Activated gamma-delta T cell treated with anti-CD3 and anti-CD28 coated beads, Interleukin-2, amount 50 U/mL, for 16 hours (primary cell): ENCODE results near the gene DCAKD.

ENCODE experiments used
- DNase-seq: peaks from one replicate; pipeline ENCODE4 v3.0.0-alpha.2; 2020; ENCODE audit warnings: low read depth

DCAKD gene

GRCh38 chr17:45051060-45051719 lies at the start of gene DCAKD:
Gene DCAKD, minus strand, starts transcription at chr17:45051632. Its CDS starts 16,747 bp downstream, at chr17:45034885.
- peak; percentile 79 for DNase-seq

- peak; percentile 53 for DNase-seq
Observed at GRCh38 chr17:45098869-45099616, 47.6 kb upstream of the DCAKD start.

- no peak for DNase-seq
Observed at GRCh38 chr17:45098081-45098868, 46.8 kb upstream of the DCAKD start.

GRCh38 chr17:45096926-45097325 lies 45.5 kb upstream of the DCAKD start:
- DNase-seq = no peak

GRCh38 chr17:45096141-45096540 lies 44.7 kb upstream of the DCAKD start:
- DNase-seq = no peak

- no peak for DNase-seq
Observed at GRCh38 chr17:45093444-45094110, 42.1 kb upstream of the DCAKD start.

GRCh38 chr17:45092911-45093430 lies 41.5 kb upstream of the DCAKD start:
- no peak for DNase-seq

GRCh38 chr17:45091778-45092425 lies 40.5 kb upstream of the DCAKD start:
- no peak for DNase-seq

- DNase-seq = no peak
Observed at GRCh38 chr17:45090711-45091110, 39.3 kb upstream of the DCAKD start.

- DNase-seq = no peak
Observed at GRCh38 chr17:45088741-45089140, 37.3 kb upstream of the DCAKD start.

- DNase-seq = no peak
Observed at GRCh38 chr17:45087978-45088377, 36.5 kb upstream of the DCAKD start.

- no peak for DNase-seq
Observed at GRCh38 chr17:45087504-45087975, 36.1 kb upstream of the DCAKD start.

- no peak for DNase-seq
Observed at GRCh38 chr17:45086865-45087503, 35.6 kb upstream of the DCAKD start.

- no peak for DNase-seq
Observed at GRCh38 chr17:45086391-45086790, 35.0 kb upstream of the DCAKD start.

- no peak for DNase-seq
Observed at GRCh38 chr17:45081047-45081703, 29.7 kb upstream of the DCAKD start.

- no peak for DNase-seq
Observed at GRCh38 chr17:45077643-45078042, 26.2 kb upstream of the DCAKD start.

- no peak for DNase-seq
Observed at GRCh38 chr17:45073414-45074070, 22.1 kb upstream of the DCAKD start.

- no peak for DNase-seq
Observed at GRCh38 chr17:45070809-45071208, 19.4 kb upstream of the DCAKD start.

GRCh38 chr17:45070001-45070400 lies 18.6 kb upstream of the DCAKD start:
- DNase-seq = no peak

- DNase-seq = no peak
Observed at GRCh38 chr17:45067637-45068036, 16.2 kb upstream of the DCAKD start.
